ENCODE measurements around the gene PLCD3. TPM values are rescaled to one million over a fixed set of nuclear protein-coding genes. Genes with fewer than 3 reads are reported as not detected.

PLCD3 gene
- total RNA-seq, 2 donors from 2014 or later, result 34.8 to 42.9 TPM

DNA sequence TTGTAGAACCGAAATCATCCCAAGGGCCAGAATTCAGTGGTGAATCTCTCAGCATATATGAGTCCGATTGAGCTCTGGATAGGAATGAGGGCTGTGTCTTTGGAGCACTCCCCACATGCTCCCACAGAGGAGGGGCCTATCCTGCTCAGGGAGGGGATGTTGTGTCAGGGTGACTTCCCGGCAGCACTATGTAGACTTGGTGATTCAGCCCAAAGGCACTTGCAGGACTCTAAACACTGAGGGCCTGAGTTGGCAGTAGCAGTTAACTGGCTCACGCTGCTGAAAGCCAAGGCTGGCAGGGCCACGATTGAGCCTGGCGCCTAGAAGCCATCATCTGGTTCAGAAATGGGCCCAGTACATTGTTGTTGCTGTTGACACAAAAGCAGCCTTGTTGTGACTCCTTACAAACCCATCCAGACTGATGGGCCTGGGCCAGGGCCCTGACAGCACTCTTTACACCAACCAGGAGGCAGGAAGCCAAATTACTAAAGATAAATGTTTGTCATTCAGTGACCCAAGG lies 39.3 kb downstream of the PLCD3 start:
- DNase-seq, result no peak
- Histone ChIP-seq H3K9ac (ENCODE audit: extremely low read depth, low read length, poor library complexity, severe bottlenecking) (no peak overlapping the region), H3K27ac (ENCODE audit: low read depth, low read length) (no peak overlapping the region), H3K4me3 (ENCODE audit: low read length) (no peak overlapping the region), H3K4me1 (ENCODE audit: control insufficient read depth, insufficient read depth, low read length) (no peaks in the 10 kb centered on the region), H3K27me3 (ENCODE audit: control insufficient read depth, insufficient read depth, low read length, poor library complexity, severe bottlenecking) (no peaks in the 10 kb centered on the region), H3K36me3 (ENCODE audit: control insufficient read depth, insufficient read depth, low read length) (peaks cover 75% of the 10 kb centered on the region), H3K9me3 (ENCODE audit: control insufficient read depth, low read length) (no peaks in the 10 kb centered on the region)
- Mint-ChIP-seq H3K36me3 (ENCODE audit: low read depth) (peaks cover 72% of the 10 kb centered on the region), H3K4me1 (peaks cover 7% of the 10 kb centered on the region), H3K27me3 (ENCODE audit: insufficient read depth) (no peaks in the 10 kb centered on the region), H3K9me3 (no peaks in the 10 kb centered on the region), H3K27ac (no peak overlapping the region), H3K4me3 (no peak overlapping the region)
- no peak for TF ChIP-seq CTCF (conservative IDR thresholded peaks at IDR 0.05)
- 92 to 96% methylated on average over 4 to 6 of the region's 6 CpGs for whole genome bisulfite sequencing, 2 experiments (ENCODE audit: insufficient coverage in 1 of 2, insufficient read length in 1 of 2)

DNA sequence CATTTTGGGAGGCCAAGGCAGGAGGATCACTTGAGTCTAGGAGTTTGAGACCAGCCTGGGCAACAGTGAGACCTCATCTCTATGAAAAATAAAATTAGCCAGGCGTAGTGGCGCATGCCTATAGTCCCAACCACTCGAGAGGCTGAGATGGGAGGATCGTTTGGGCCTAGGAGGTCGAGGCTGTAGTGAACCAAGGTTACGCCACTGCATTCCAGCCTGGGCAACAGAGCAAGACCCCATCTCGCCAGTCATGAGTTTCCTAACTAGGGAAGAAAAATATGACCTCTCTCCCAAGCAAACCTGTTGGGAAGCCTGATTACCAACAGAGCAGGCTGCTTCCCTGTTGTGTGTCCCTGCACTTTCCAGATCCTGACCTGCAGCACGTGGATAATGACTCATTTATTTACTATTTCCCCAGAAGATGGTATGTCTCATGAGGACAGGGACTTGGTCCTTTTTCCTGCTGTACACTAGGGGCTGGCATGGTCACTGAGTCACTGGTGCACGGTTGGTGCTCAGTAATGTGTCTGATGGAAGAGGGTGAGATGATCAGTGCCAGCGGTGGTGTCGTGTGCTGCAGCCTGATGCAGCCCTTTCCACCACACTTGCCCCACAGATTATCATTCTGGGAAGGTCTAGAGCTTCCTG lies 40.4 kb downstream of the PLCD3 start:
- Mint-ChIP-seq H3K4me1 (peaks cover 7% of the 10 kb centered on the region), H3K4me3 (no peak overlapping the region), H3K27me3 (ENCODE audit: insufficient read depth) (no peaks in the 10 kb centered on the region), H3K9me3 (no peaks in the 10 kb centered on the region), H3K36me3 (ENCODE audit: low read depth) (peaks cover 73% of the 10 kb centered on the region), H3K27ac (peak overlapping the region; percentile 8)
- Histone ChIP-seq H3K36me3 (ENCODE audit: control insufficient read depth, insufficient read depth, low read length) (peaks cover 75% of the 10 kb centered on the region), H3K27me3 (ENCODE audit: control insufficient read depth, insufficient read depth, low read length, poor library complexity, severe bottlenecking) (no peaks in the 10 kb centered on the region), H3K4me3 (ENCODE audit: low read length) (no peak overlapping the region), H3K9ac (ENCODE audit: extremely low read depth, low read length, poor library complexity, severe bottlenecking) (no peak overlapping the region), H3K9me3 (ENCODE audit: control insufficient read depth, low read length) (no peaks in the 10 kb centered on the region), H3K27ac (ENCODE audit: low read depth, low read length) (no peak overlapping the region), H3K4me1 (ENCODE audit: control insufficient read depth, insufficient read depth, low read length) (no peaks in the 10 kb centered on the region)
- no peak for TF ChIP-seq CTCF (conservative IDR thresholded peaks at IDR 0.05)
- WGBS, 2 experiments (ENCODE audit: insufficient coverage in 1 of 2, insufficient read length in 1 of 2), result 91 to 97% methylated on average over 11 of the region's 11 CpGs
- no peak for DNase-seq

- H3K36me3 ChIP-seq (ENCODE audit: control insufficient read depth, insufficient read depth, low read length), result peaks cover 77% of the 10 kb centered on the region
- Mint-ChIP-seq H3K36me3 (ENCODE audit: low read depth) (peaks cover 71% of the 10 kb centered on the region), H3K4me3 (no peak overlapping the region), H3K27me3 (ENCODE audit: insufficient read depth) (no peaks in the 10 kb centered on the region), H3K4me1 (peaks cover 7% of the 10 kb centered on the region), H3K9me3 (no peaks in the 10 kb centered on the region), H3K27ac (peak overlapping the region; percentile 21)
- no peak overlapping the region for H3K9ac ChIP-seq (ENCODE audit: extremely low read depth, low read length, poor library complexity, severe bottlenecking)
- 68 to 77% methylated on average over 2 to 3 of the region's 3 CpGs for WGBS, 2 experiments (ENCODE audit: insufficient coverage in 1 of 2, insufficient read length in 1 of 2)
- no peaks in the 10 kb centered on the region for H3K9me3 ChIP-seq (ENCODE audit: control insufficient read depth, low read length)
- no peaks in the 10 kb centered on the region for H3K4me1 ChIP-seq (ENCODE audit: control insufficient read depth, insufficient read depth, low read length)
- H3K4me3 ChIP-seq (ENCODE audit: low read length), result no peak overlapping the region
- peak; percentile 75 for DNase-seq
- no peaks in the 10 kb centered on the region for H3K27me3 ChIP-seq (ENCODE audit: control insufficient read depth, insufficient read depth, low read length, poor library complexity, severe bottlenecking)
- no peak for TF ChIP-seq CTCF (conservative IDR thresholded peaks at IDR 0.05)
- H3K27ac ChIP-seq (ENCODE audit: low read depth, low read length), result no peak overlapping the region
These were observed 41.6 kb downstream of the PLCD3 start for GRCh38 chr17:45090711-45091110.

Measured in endodermal cell (in vitro differentiated cells).